IPS-15b (cell line): ENCODE data around the gene CSTPP1.

ENCODE experiments used
- H3K27me3 ChIP-seq: one replicate; pipeline ENCODE4 v1.6.1; 2013; ENCODE audit warnings: low read length; ENCODE audit not compliant: control insufficient read depth, insufficient read depth
- H3K36me3 ChIP-seq: one replicate; pipeline ENCODE4 v1.6.1; 2013; ENCODE audit warnings: low read length; ENCODE audit not compliant: control insufficient read depth, insufficient read depth
- H3K4me1 ChIP-seq: one replicate; pipeline ENCODE4 v1.6.1; 2013; ENCODE audit warnings: mild to moderate bottlenecking, low read length; ENCODE audit not compliant: control insufficient read depth, insufficient read depth
- H3K4me3 ChIP-seq: one replicate; pipeline ENCODE4 v1.5.1; 2013; ENCODE audit warnings: low read depth, low read length
- H3K9ac ChIP-seq: one replicate; pipeline ENCODE4 v1.6.1; 2013; ENCODE audit warnings: low read depth, mild to moderate bottlenecking, low read length
- H3K9me3 ChIP-seq: one replicate; pipeline ENCODE4 v1.6.1; 2013; ENCODE audit warnings: mild to moderate bottlenecking, low read length; ENCODE audit not compliant: control insufficient read depth, insufficient read depth

Gene CSTPP1

GRCh38 chr11:47175746-47176327 lies 239.3 kb downstream of the CSTPP1 start:
- H3K4me1 ChIP-seq = peaks cover 10% of the 10 kb centered on the region
- H3K36me3 ChIP-seq = peaks cover 57% of the 10 kb centered on the region
- H3K27me3 ChIP-seq = no peaks in the 10 kb centered on the region
- H3K9me3 ChIP-seq = no peaks in the 10 kb centered on the region
- H3K4me3 ChIP-seq = peak overlapping the region; percentile 95
- peak overlapping the region; percentile 95 for H3K9ac ChIP-seq

GRCh38 chr11:47176328-47177228 lies 240.0 kb downstream of the CSTPP1 start, which contains the start of gene ARFGAP2:
Gene ARFGAP2 (minus strand): TSS chr11:47176879. CDS start chr11:47176853, 26 bp downstream.
- Histone ChIP-seq H3K27me3 (no peaks in the 10 kb centered on the region), H3K9ac (peak within 1 kb of the TSS; percentile 95), H3K4me3 (peak within 1 kb of the TSS; percentile 95), H3K9me3 (no peaks in the 10 kb centered on the region), H3K4me1 (peaks cover 10% of the 10 kb centered on the region), H3K36me3 (peaks cover 53% of the 10 kb centered on the region)

GRCh38 chr11:47177229-47177845 lies 240.8 kb downstream of the CSTPP1 start:
- no peaks in the 10 kb centered on the region for H3K27me3 ChIP-seq
- no peaks in the 10 kb centered on the region for H3K9me3 ChIP-seq
- H3K4me1 ChIP-seq = peaks cover 10% of the 10 kb centered on the region
- H3K36me3 ChIP-seq = peaks cover 46% of the 10 kb centered on the region
- peak overlapping the region; percentile 76 for H3K4me3 ChIP-seq
- peak overlapping the region; percentile 47 for H3K9ac ChIP-seq

- H3K4me3 ChIP-seq = no peak overlapping the region
- no peaks in the 10 kb centered on the region for H3K27me3 ChIP-seq
- H3K36me3 ChIP-seq = peaks cover 42% of the 10 kb centered on the region
- peaks cover 10% of the 10 kb centered on the region for H3K4me1 ChIP-seq
- no peaks in the 10 kb centered on the region for H3K9me3 ChIP-seq
- no peak overlapping the region for H3K9ac ChIP-seq
Observed at GRCh38 chr11:47177846-47178245, 241.3 kb downstream of the CSTPP1 start.

- H3K36me3 ChIP-seq = peaks cover 38% of the 10 kb centered on the region
- H3K4me1 ChIP-seq = peaks cover 10% of the 10 kb centered on the region
- H3K9ac ChIP-seq = no peak overlapping the region
- no peaks in the 10 kb centered on the region for H3K9me3 ChIP-seq
- H3K4me3 ChIP-seq = no peak overlapping the region
- no peaks in the 10 kb centered on the region for H3K27me3 ChIP-seq
Observed at GRCh38 chr11:47178316-47178715, 241.8 kb downstream of the CSTPP1 start.

- Histone ChIP-seq H3K27me3 (no peaks in the 10 kb centered on the region), H3K9me3 (no peaks in the 10 kb centered on the region), H3K4me3 (no peak overlapping the region), H3K4me1 (peaks cover 11% of the 10 kb centered on the region), H3K9ac (no peak overlapping the region), H3K36me3 (peaks cover 35% of the 10 kb centered on the region)
Observed at GRCh38 chr11:47178737-47179654, 242.4 kb downstream of the CSTPP1 start.

- Histone ChIP-seq H3K4me1 (peaks cover 12% of the 10 kb centered on the region), H3K9ac (no peak overlapping the region), H3K36me3 (peaks cover 33% of the 10 kb centered on the region), H3K27me3 (no peaks in the 10 kb centered on the region), H3K9me3 (no peaks in the 10 kb centered on the region), H3K4me3 (no peak overlapping the region)
Observed at GRCh38 chr11:47179655-47179991, 243.1 kb downstream of the CSTPP1 start.

GRCh38 chr11:47180006-47180787 lies 243.6 kb downstream of the CSTPP1 start:
- no peak overlapping the region for H3K9ac ChIP-seq
- H3K27me3 ChIP-seq = no peaks in the 10 kb centered on the region
- H3K36me3 ChIP-seq = peaks cover 31% of the 10 kb centered on the region
- no peaks in the 10 kb centered on the region for H3K9me3 ChIP-seq
- H3K4me3 ChIP-seq = no peak overlapping the region
- H3K4me1 ChIP-seq = peaks cover 15% of the 10 kb centered on the region

- H3K9me3 ChIP-seq = no peaks in the 10 kb centered on the region
- H3K4me1 ChIP-seq = peaks cover 11% of the 10 kb centered on the region
- peaks cover 28% of the 10 kb centered on the region for H3K36me3 ChIP-seq
- H3K9ac ChIP-seq = no peak overlapping the region
- H3K4me3 ChIP-seq = no peak overlapping the region
- no peaks in the 10 kb centered on the region for H3K27me3 ChIP-seq
Observed at GRCh38 chr11:47181271-47181670, 244.7 kb downstream of the CSTPP1 start.

GRCh38 chr11:47182380-47182779 lies 245.8 kb downstream of the CSTPP1 start:
- Histone ChIP-seq H3K36me3 (peaks cover 28% of the 10 kb centered on the region), H3K27me3 (no peaks in the 10 kb centered on the region), H3K9ac (no peak overlapping the region), H3K4me1 (peaks cover 10% of the 10 kb centered on the region), H3K9me3 (no peaks in the 10 kb centered on the region), H3K4me3 (no peak overlapping the region)
